Measurements from ENCODE around the gene TRIM29.

DNA sequence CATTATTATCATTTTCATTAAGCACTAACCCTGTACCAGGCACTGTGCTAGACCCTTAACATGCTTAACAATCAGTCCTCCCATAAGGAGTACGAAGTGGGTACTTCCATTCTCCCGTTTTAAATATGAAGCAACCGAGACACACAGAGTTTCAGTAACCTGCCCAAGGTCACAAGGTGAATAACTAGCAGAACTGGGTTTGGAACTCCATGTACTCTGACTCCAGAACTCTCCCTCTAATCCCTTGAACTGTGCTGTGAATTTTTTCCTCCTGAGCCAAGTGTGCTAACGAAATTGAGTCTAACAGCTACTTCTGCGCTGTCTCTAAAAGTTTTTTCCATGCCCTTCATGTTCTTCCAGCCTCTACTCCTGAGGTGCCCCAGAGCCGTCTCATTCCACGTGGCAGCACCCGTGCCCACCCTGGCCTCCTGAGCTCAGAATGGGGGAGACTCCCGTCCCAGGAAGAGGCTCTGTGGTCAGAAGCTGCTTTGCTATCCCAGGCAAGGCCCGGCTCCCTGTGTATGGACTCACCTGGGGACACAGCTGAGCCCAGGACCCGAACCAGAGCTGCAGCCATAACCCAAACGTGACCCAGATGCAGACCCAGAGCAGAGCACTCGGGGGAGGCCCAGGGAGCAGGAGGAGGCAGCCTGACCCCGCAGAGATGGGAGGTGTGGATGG, 8.6 kb upstream of the TRIM29 start:
- TF ChIP-seq, protein P1, sequence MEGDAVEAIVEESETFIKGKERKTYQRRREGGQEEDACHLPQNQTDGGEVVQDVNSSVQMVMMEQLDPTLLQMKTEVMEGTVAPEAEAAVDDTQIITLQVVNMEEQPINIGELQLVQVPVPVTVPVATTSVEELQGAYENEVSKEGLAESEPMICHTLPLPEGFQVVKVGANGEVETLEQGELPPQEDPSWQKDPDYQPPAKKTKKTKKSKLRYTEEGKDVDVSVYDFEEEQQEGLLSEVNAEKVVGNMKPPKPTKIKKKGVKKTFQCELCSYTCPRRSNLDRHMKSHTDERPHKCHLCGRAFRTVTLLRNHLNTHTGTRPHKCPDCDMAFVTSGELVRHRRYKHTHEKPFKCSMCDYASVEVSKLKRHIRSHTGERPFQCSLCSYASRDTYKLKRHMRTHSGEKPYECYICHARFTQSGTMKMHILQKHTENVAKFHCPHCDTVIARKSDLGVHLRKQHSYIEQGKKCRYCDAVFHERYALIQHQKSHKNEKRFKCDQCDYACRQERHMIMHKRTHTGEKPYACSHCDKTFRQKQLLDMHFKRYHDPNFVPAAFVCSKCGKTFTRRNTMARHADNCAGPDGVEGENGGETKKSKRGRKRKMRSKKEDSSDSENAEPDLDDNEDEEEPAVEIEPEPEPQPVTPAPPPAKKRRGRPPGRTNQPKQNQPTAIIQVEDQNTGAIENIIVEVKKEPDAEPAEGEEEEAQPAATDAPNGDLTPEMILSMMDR (IDR thresholded peaks at IDR 0.05): no peak
- TF ChIP-seq POLR2A (IDR thresholded peaks at IDR 0.05): no peak
